ENCODE data around the gene FAM76A. TPM values are rescaled to one million over a fixed set of nuclear protein-coding genes. Genes with fewer than 3 reads are reported as not detected.

The FAM76A gene
- total RNA-seq, 1 donor from 2014 or later, result 6.1 TPM

- H3K4me1 ChIP-seq (ENCODE audit: insufficient read depth, low read length), result peaks cover 9% of the 10 kb centered on the region
- peaks cover 6% of the 10 kb centered on the region for H3K36me3 ChIP-seq (ENCODE audit: insufficient read depth, low read length)
- H3K4me2 ChIP-seq (ENCODE audit: low read length), result no peak overlapping the region
- FAIRE-seq, result no peak
- H3K9ac ChIP-seq (ENCODE audit: low read length), result no peak overlapping the region
- no peak overlapping the region for H3K4me3 ChIP-seq (ENCODE audit: insufficient read depth, low read depth, low read length)
- H3K27ac ChIP-seq (ENCODE audit: low read depth, low read length), result no peak overlapping the region
- H3K4me3 Mint-ChIP-seq (ENCODE audit: unreplicated experiment), result no peak overlapping the region
- H3K9me3 Mint-ChIP-seq (ENCODE audit: unreplicated experiment), result no peaks in the 10 kb centered on the region
- no peak overlapping the region for H2AFZ ChIP-seq (ENCODE audit: low read depth, low read length)
- DNase-seq (ENCODE audit: low read depth), result no peak
- no peaks in the 10 kb centered on the region for H3K27me3 Mint-ChIP-seq (ENCODE audit: low read depth, unreplicated experiment)
- no peak overlapping the region for H3K27ac Mint-ChIP-seq (ENCODE audit: unreplicated experiment)
- no peaks in the 10 kb centered on the region for H3K9me3 ChIP-seq (ENCODE audit: insufficient read depth, low read depth, low read length)
- TF ChIP-seq EZH2 (IDR thresholded peaks at IDR 0.05; ENCODE audit: insufficient read depth, low read length), result no peak
- TF ChIP-seq CTCF (IDR thresholded peaks at IDR 0.05; ENCODE audit: insufficient read depth, low read depth, low read length), result no peak
- peaks cover 9% of the 10 kb centered on the region for H3K36me3 Mint-ChIP-seq (ENCODE audit: low read depth, unreplicated experiment)
- peaks cover 16% of the 10 kb centered on the region for H3K4me1 Mint-ChIP-seq (ENCODE audit: low read depth, unreplicated experiment)
- H4K20me1 ChIP-seq (ENCODE audit: insufficient read depth, low read length), result peaks cover 67% of the 10 kb centered on the region
- peaks cover 88% of the 10 kb centered on the region for H3K79me2 ChIP-seq (ENCODE audit: insufficient read depth, low read length)
- no peaks in the 10 kb centered on the region for H3K27me3 ChIP-seq (ENCODE audit: insufficient read depth, low read length)
Observed at GRCh38 chr1:27778056-27778455, 52.3 kb downstream of the FAM76A start.

GRCh38 chr1:27779122-27779521 lies 53.4 kb downstream of the FAM76A start:
- no peak for FAIRE-seq
- H3K9ac ChIP-seq (ENCODE audit: low read length), result no peak overlapping the region
- peaks cover 16% of the 10 kb centered on the region for H3K4me1 Mint-ChIP-seq (ENCODE audit: low read depth, unreplicated experiment)
- no peak overlapping the region for H3K27ac ChIP-seq (ENCODE audit: low read depth, low read length)
- no peak overlapping the region for H3K4me2 ChIP-seq (ENCODE audit: low read length)
- H3K36me3 ChIP-seq (ENCODE audit: insufficient read depth, low read length), result peaks cover 6% of the 10 kb centered on the region
- DNase-seq (ENCODE audit: low read depth), result no peak
- H4K20me1 ChIP-seq (ENCODE audit: insufficient read depth, low read length), result peaks cover 69% of the 10 kb centered on the region
- peaks cover 9% of the 10 kb centered on the region for H3K36me3 Mint-ChIP-seq (ENCODE audit: low read depth, unreplicated experiment)
- H3K27me3 ChIP-seq (ENCODE audit: insufficient read depth, low read length), result no peaks in the 10 kb centered on the region
- no peak overlapping the region for H3K4me3 Mint-ChIP-seq (ENCODE audit: unreplicated experiment)
- no peak overlapping the region for H3K4me3 ChIP-seq (ENCODE audit: insufficient read depth, low read depth, low read length)
- H2AFZ ChIP-seq (ENCODE audit: low read depth, low read length), result no peak overlapping the region
- H3K27me3 Mint-ChIP-seq (ENCODE audit: low read depth, unreplicated experiment), result no peaks in the 10 kb centered on the region
- peaks cover 6% of the 10 kb centered on the region for H3K4me1 ChIP-seq (ENCODE audit: insufficient read depth, low read length)
- no peaks in the 10 kb centered on the region for H3K9me3 Mint-ChIP-seq (ENCODE audit: unreplicated experiment)
- H3K9me3 ChIP-seq (ENCODE audit: insufficient read depth, low read depth, low read length), result no peaks in the 10 kb centered on the region
- no peak for TF ChIP-seq EZH2 (IDR thresholded peaks at IDR 0.05; ENCODE audit: insufficient read depth, low read length)
- TF ChIP-seq CTCF (IDR thresholded peaks at IDR 0.05; ENCODE audit: insufficient read depth, low read depth, low read length), result no peak
- peaks cover 85% of the 10 kb centered on the region for H3K79me2 ChIP-seq (ENCODE audit: insufficient read depth, low read length)
- no peak overlapping the region for H3K27ac Mint-ChIP-seq (ENCODE audit: unreplicated experiment)

GRCh38 chr1:27782950-27783349 lies 57.2 kb downstream of the FAM76A start:
- Mint-ChIP-seq H3K36me3 (ENCODE audit: low read depth, unreplicated experiment) (peaks cover 2% of the 10 kb centered on the region), H3K4me1 (ENCODE audit: low read depth, unreplicated experiment) (peaks cover 18% of the 10 kb centered on the region), H3K27ac (ENCODE audit: unreplicated experiment) (no peak overlapping the region), H3K27me3 (ENCODE audit: low read depth, unreplicated experiment) (no peaks in the 10 kb centered on the region), H3K9me3 (ENCODE audit: unreplicated experiment) (no peaks in the 10 kb centered on the region), H3K4me3 (ENCODE audit: unreplicated experiment) (peak overlapping the region; percentile 14)
- Histone ChIP-seq H3K27me3 (ENCODE audit: insufficient read depth, low read length) (no peaks in the 10 kb centered on the region), H3K4me2 (ENCODE audit: low read length) (no peak overlapping the region), H3K9me3 (ENCODE audit: insufficient read depth, low read depth, low read length) (no peaks in the 10 kb centered on the region), H3K4me1 (ENCODE audit: insufficient read depth, low read length) (peaks cover 4% of the 10 kb centered on the region), H3K79me2 (ENCODE audit: insufficient read depth, low read length) (peaks cover 85% of the 10 kb centered on the region), H3K27ac (ENCODE audit: low read depth, low read length) (no peak overlapping the region), H3K9ac (ENCODE audit: low read length) (no peak overlapping the region), H3K36me3 (ENCODE audit: insufficient read depth, low read length) (peaks cover 3% of the 10 kb centered on the region), H4K20me1 (ENCODE audit: insufficient read depth, low read length) (peaks cover 69% of the 10 kb centered on the region), H2AFZ (ENCODE audit: low read depth, low read length) (no peak overlapping the region), H3K4me3 (ENCODE audit: insufficient read depth, low read depth, low read length) (no peak overlapping the region)
- no peak for FAIRE-seq
- DNase-seq (ENCODE audit: low read depth), result no peak
- TF ChIP-seq EZH2 (IDR thresholded peaks at IDR 0.05; ENCODE audit: insufficient read depth, low read length) (no peak), CTCF (IDR thresholded peaks at IDR 0.05; ENCODE audit: insufficient read depth, low read depth, low read length) (no peak)
